NCI-H187 treated with DMSO at 0.1 percent for 48 hours (cell line): Measurements from ENCODE around the gene ANGPT4.
"Not testable (repeated sequence)": the region's sequence is repeated elsewhere in the genome, so short reads cannot be mapped to it uniquely, and the experiment has no call there.

ENCODE experiments used
- DNase-seq: peaks from one replicate; lab custom pipeline; 2025; lab: John Stamatoyannopoulos, UW

The ANGPT4 gene

GRCh38 chr20:843912-844311, 72.2 kb downstream of the ANGPT4 start:
- DNase-seq: no peak

- no peak for DNase-seq
These were observed 73.6 kb downstream of the ANGPT4 start for GRCh38 chr20:842547-842940.

- no peak for DNase-seq
These were observed 74.3 kb downstream of the ANGPT4 start for GRCh38 chr20:841568-842546.

GRCh38 chr20:840858-841567, 75.1 kb downstream of the ANGPT4 start:
- no peak for DNase-seq

GRCh38 chr20:840503-840857, 75.7 kb downstream of the ANGPT4 start:
- no peak for DNase-seq

GRCh38 chr20:839626-840025, 76.5 kb downstream of the ANGPT4 start:
- DNase-seq: no peak

- DNase-seq: no peak
These were observed 77.1 kb downstream of the ANGPT4 start for GRCh38 chr20:839015-839414.

- no peak for DNase-seq
These were observed 79.9 kb downstream of the ANGPT4 start for GRCh38 chr20:836190-836589.

GRCh38 chr20:835608-836045, 80.5 kb downstream of the ANGPT4 start:
- DNase-seq: no peak

- DNase-seq: no peak
These were observed 81.9 kb downstream of the ANGPT4 start for GRCh38 chr20:834151-834746.

- peak; percentile 71 for DNase-seq
These were observed 82.5 kb downstream of the ANGPT4 start, which contains the start of gene FAM110A for GRCh38 chr20:833450-834150. FAM110A (plus strand) TSS chr20:833715; CDS start chr20:844805, 11,090 bp downstream.

- DNase-seq: no peak
These were observed 83.0 kb downstream of the ANGPT4 start for GRCh38 chr20:833121-833449.

- DNase-seq: no peak
These were observed 84.2 kb downstream of the ANGPT4 start for GRCh38 chr20:831956-832355.

GRCh38 chr20:831251-831650, 84.9 kb downstream of the ANGPT4 start:
- no peak for DNase-seq

- no peak for DNase-seq
These were observed 86.1 kb downstream of the ANGPT4 start for GRCh38 chr20:830011-830521.

GRCh38 chr20:829551-829950, 86.6 kb downstream of the ANGPT4 start:
- DNase-seq: no peak

GRCh38 chr20:828987-829386, 87.1 kb downstream of the ANGPT4 start:
- DNase-seq: no peak

GRCh38 chr20:827981-828380, 88.2 kb downstream of the ANGPT4 start:
- DNase-seq: not testable (repeated sequence)

- no peak for DNase-seq
These were observed 89.3 kb downstream of the ANGPT4 start for GRCh38 chr20:826695-827323.

GRCh38 chr20:825710-826421, 90.3 kb downstream of the ANGPT4 start:
- DNase-seq: no peak

GRCh38 chr20:824916-825315, 91.2 kb downstream of the ANGPT4 start:
- no peak for DNase-seq
